Measurements from ENCODE around the gene DHX40.
"Not testable (repeated sequence)": the region's sequence is repeated elsewhere in the genome, so short reads cannot be mapped to it uniquely, and the experiment has no call there.

The DHX40 gene

DNA sequence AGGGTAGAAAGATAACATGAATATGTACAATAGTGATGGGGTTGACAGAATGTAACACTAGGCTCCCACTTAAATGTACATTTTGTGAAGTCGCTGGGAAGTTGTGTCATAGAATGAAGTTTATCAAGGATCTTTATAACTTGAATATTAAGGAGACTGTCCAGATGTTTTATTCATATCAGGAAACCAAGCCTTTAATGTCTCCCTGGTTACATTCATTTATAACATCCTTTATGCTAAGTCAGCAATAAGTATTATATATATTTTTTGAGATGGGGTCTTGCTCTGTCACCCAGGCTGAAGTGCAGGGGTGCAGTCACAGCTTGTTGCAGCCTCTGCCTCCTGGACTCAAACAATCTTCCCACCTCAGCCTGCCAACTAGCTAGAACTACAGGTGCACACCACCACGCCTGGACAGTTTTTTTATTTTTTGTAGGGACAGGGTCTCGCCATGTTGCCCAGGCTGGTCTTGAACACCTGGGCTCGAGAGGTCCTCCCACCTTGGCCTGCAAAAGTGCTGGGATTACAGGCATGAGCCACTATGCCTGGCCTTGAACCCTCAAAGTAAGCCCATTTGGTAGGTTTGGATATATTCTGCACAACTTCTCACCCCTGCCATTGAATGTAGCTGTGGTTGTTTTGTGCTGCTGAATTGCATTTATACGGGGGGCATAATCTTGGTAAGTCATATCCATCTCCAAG lies 68.4 kb downstream of the DHX40 start:
- DNase-seq: no peak

DNA sequence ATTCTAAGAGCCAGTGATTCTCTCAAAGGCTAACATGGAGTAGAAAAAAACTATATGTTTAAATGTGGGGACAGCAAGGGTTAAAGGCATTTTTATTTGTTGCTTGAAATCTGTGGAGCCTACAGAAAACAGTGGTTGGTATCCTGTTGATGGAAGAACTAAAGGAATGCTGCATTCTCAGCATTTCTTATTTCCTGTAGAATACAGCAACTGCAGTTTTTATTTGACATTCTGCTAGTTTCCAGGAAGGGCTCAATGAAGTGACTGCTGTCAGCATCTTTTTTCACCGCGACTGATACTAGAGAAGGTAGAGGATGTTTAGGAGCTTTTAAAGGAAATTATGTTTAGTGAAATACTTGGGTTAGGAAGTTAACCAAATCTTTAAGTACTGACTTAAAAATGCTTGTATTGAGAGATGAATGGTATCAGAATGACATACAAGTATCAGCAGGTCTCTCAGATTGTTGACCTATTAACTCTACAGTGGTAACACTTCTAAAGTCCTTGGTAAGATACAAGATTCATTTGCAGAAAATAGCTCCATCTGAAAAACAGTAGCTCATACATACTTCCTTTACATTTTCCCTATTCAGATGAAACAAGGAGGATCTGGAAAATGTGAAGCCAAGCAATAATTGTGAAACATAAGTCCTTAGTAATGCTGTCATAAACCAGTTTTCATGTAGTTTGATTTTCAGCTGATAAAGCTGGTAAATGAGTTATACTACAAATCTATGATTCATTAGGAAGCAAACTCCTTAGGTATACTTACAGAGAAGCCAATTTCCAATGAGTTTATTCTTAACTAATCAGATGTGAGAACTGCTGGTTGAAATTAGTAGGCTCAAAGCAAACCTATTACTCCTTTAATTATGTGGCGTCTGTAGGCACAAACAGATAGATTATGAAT lies 69.5 kb downstream of the DHX40 start:
- no peak for DNase-seq

DNA sequence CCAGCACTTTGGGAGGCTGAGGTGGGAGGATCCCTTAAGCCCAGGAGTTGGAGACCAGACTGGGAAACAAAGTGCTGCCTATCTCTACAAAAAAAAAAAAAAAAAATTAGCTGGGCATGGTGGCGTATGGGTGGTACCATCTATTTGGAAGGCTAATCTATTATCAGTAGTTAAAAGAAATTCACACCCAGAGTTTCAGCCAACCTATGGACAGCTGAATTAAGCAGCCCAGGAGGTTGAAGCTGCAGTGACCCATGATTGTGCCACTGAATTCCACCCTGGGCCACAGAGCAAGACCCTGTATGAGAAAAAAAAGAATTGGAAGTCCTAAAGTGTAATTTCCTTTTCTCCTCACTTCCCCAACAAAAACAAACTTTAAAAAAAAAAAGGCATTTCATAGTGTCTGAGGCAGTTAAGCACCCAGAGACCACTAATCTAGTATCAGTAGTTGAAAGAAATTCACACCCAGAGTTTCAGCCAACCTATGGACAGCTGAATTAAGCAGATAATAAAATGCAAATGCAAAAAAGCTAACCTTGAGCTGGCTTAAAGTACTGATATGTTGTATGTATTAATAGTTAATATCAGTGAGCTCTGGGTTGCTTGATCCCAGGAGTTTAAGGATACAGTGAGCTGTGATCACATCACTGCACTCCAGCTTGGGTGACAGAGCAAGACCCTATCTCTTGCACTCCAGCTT lies 72.4 kb downstream of the DHX40 start:
- DNase-seq: no peak

DNA sequence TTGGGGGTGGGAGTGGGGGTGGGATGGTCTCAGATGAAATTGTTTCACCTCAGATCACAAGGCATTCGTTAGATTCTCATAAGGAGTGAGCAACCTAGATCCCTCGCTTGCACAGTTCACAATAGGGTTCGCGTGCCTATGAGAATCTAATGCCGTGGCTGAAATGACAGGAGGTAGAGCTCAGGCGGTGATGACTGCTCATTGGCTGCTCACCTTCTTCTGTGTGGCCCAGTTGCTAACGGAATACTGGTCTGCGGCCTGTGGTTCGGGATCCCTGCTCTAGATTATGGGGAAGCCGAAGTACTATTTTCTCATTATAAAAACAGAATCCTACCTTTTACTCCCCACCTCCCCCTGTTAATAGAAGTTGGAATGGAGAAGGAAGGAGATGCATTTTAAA lies 73.1 kb downstream of the DHX40 start:
- no peak for DNase-seq

DNA sequence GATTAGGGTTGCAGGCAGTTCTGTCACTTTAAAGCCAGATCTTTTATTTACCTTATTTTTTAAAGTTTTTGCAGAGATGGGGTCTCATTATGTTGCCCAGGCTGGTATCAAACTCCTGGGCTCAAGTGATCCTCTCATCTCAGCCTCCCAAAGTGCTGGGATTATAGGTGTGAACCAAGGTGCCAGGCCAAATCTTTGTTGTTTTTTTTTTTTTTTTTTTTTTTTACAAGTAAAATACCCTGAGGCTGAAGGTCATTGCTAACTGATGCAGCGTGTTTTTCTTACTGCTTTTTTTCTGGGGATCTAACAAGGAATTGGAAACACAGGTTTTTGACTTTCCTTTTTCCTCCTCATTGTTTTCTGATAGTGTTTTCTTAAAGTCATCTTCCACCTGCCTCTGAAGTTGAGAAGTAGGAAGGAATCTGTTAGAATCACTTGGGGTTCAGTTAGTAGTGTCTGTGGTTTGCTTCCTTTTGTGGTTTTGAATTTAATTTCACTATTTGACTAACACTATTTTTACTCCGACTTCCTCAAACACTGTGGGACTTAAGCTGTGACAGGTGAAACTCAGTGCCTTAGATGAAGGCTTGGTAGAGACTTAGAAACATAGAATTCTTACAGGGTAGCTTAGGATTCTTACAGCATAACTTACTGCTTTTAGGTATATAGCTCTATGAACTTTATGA lies 76.5 kb downstream of the DHX40 start:
- DNase-seq: no peak

DNA sequence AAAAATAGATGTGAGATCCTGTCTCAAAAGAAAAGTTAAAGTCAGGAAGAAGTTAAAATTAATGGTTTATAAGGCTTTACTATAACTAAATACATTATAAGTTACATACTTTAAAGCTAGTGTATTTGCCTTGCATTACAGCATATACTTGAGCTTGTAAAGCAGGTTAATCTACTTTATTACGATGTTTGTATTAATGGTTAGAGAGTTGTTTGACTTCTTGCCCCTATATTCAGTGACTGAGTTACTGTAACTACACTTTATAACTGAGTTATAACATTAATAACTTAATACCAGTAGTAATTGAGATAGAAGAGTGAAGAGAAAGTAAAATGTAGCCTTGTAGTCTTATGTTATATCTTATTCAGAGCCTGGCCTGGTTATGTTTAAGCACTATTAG lies 77.2 kb downstream of the DHX40 start:
- no peak for DNase-seq

DNA sequence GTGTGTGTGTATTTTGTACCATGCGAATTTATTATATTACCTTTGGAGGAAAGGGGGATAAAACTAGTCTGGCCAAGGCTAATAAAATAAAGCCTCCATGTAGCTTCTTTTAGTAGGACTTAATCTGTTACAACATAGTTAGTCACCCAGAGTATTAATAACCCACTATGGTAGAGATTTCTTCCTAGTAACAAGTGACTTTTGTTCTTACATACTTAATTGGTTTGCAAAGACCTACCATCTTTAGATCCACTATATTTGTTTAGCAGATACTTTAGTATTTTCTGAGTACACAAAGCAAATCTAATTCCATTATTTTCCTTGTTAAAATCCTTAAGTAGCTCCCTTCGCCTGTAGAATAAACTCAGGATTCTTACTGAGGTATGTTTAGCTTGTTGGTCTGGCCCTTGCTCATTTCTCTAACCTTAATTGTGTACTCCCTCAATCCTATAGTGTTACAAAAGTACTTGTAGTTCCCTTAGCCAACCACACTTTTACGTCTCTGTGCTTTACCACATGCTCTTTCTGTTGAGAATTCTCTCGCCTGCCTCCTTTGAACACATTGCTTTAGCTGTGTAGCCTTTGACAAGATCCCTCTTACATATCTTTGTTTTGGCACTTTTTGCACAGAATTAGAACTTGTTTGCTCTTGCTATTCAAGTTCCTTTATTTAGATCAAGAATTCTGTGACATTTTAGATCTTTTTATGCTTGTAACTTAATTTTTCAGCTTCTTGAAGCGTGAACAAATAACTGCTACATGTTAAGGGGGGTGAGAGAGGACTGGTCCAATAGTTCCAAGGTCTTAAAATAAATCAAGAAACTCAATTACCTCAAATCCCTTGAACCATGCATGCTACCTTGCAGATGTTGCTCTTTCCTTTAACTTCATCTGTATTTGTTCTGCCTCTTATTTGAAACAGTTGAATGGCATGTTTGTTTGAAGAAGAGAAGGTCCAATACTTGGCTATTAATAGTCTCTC lies 78.0 kb downstream of the DHX40 start:
- no peak for DNase-seq

DNA sequence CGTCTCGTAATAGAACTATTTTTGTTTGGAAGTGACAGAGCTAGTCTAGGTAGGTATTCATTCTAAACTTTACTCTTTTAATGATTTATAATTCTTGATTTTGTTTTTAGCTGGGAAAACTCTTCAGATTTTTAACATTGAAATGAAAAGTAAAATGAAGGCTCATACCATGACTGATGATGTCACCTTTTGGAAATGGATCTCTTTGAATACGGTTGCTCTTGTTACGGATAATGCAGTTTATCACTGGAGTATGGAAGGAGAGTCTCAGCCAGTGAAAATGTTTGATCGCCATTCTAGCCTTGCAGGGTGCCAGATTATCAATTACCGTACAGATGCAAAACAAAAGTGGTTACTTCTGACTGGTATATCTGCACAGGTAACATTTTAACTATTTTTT lies 81.9 kb downstream of the DHX40 start:
- no peak for DNase-seq

DNA sequence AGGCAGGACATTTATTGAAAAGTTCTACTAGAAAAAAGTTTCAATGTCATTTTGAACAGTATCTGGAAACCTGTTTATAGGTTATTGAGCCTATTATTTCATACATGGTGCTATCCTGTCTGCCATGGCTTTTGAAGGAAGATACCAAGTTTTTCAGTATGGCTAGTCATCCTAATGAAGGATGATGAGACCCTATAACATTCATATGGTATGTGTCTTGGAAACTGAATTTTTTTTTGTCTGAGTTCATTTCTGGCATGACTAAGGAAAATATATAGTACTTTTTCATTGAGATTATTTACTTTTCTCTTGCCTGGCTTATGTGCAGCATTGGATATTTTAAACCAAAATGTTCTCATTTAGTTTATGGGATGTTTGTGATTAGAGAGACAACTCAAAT lies 84.5 kb downstream of the DHX40 start:
- DNase-seq: no peak

DNA sequence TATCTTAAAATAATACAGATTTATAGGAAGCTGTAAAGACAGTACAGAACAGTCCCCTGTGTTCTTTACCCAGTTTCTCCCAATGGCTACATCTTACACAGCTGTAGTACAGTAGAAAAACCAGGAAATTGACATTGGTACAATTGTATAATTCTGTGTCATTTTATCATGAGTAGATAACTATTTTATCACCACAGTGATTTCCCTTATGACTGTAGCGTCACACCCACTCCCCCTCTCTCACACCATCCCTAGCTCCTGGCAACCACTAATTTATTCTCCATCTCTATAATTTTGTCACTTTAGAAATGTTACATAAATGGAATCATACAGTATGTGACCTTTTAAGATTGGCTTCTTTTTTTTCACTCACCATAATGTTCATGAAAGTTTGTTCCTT lies 85.2 kb downstream of the DHX40 start:
- DNase-seq: no peak

DNA sequence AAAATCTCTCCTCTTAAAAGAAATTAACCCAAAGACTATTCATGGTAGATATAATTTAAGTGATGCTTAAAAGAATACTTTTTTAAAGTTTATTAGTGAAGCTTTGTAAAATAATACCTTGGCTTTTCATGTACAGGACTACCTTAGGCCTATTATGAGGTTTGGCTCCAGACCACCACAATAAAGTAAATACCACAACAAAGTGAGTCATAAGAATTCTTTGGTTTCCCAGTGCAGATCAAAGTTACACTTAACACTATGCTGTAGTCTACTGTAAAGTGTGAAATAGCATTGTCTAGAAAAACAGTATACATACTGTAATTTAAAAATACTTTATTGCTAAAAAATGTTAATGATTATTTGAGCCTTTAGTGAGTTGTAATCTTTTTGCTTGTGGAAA lies 85.9 kb downstream of the DHX40 start:
- no peak for DNase-seq

DNA sequence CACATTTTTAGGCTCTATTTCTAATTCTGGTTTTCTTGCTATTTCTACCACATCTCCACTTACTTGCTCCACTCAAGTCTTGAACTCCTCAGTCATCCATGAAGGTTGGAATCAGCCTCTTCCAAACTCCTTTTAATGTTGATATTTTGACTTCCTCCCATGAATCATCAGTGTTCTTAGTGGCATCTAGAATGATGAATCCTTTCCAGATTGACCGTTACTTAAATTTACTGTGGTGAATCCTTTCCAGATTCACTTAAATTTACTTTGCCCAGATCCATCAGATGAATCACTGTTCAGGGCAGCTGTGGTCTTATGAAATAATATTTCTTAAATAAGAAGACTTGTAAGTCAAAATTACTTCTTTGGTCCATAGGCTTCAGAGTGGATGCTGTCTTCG lies 86.7 kb downstream of the DHX40 start:
- DNase-seq: no peak

DNA sequence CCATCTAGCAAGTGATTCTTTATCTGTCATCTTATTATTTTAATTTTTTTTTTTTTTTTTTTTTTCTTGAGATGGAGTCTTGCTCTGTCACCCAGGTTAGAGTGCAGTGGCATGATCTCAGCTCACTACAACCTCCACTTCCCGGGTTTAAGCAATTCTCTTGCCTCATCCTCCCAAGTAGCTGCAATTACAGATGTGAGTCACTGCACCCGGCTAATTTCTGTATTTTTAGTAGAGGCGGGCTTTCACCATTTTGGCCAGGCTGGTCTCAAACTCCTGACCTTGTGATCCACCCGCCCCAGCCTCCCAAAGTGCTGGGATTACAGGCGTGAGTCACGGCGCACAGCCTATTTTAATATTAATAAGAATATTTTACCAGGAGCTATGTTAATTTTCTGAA lies 91.2 kb downstream of the DHX40 start:
- DNase-seq: not testable (repeated sequence)
